HEK293 (cell line): ENCODE data around the gene OR11H6.
"Not testable (repeated sequence)": the region's sequence is repeated elsewhere in the genome, so short reads cannot be mapped to it uniquely, and the experiment has no call there.

Experiments
- CTCF ChIA-PET: fragments of 350-600 bp; formaldehyde crosslinking; extraction: SDS; loops from one replicate; lab custom pipeline; 2021; ENCODE audit warnings: antibody characterized with exemption; lab: Yijun Ruan, JAX
- POLR2A ChIA-PET: fragments of 300-600 bp; formaldehyde crosslinking; extraction: SDS; loops from one replicate; lab custom pipeline; 2020; ENCODE audit warnings: antibody characterized with exemption, inconsistent platforms; lab: Yijun Ruan, JAX
- H3K27ac ChIP-seq: fragments of 200-500 bp; sonication (Bioruptor generic); 2 replicates; pipeline ENCODE4 v1.5.1; 2014; ENCODE audit warnings: low read depth, low read length, control low read depth, inconsistent platforms; ENCODE audit errors: extremely low read depth
- H3K36me3 ChIP-seq, 2 experiments: fragments of 200-500 bp in 1 of 2; sonication (Bioruptor generic) in 1 of 2; 1 replicate in 1 of 2; 2 replicates in 1 of 2; pipeline ENCODE4 v1.5.1; 2014 to 2017; ENCODE audit warnings: inconsistent platforms in 2 of 2, low read length in 2 of 2; ENCODE audit not compliant: control insufficient read depth in 2 of 2, insufficient read depth in 1 of 2
- H3K4me1 ChIP-seq: fragments of 200-500 bp; sonication (Bioruptor generic); 2 replicates; pipeline ENCODE4 v1.5.1; 2014; ENCODE audit warnings: mild to moderate bottlenecking, low read length, inconsistent platforms; ENCODE audit not compliant: control insufficient read depth, insufficient read depth
- H3K4me3 ChIP-seq: 2 replicates; pipeline ENCODE4 v1.5.1; 2011; ENCODE audit warnings: low read depth, mild to moderate bottlenecking, control low read depth, low read length, moderate library complexity
- H3K9me3 ChIP-seq: fragments of 200-500 bp; sonication (Bioruptor generic); 2 replicates; pipeline ENCODE4 v1.5.1; 2014; ENCODE audit warnings: low read depth, low read length, inconsistent platforms; ENCODE audit not compliant: control insufficient read depth, insufficient read depth
- MYNN ChIP-seq: fragments of 450-650 bp; formaldehyde crosslinking; IDR thresholded peaks from 2 replicates; pipeline ENCODE4 v1.5.1; 2016; ENCODE audit warnings: missing biosample characterization, missing genetic modification characterization, borderline replicate concordance
- PATZ1 ChIP-seq: fragments of 450-650 bp; formaldehyde crosslinking; IDR thresholded peaks from 2 replicates; pipeline ENCODE4 v1.5.1; 2016; ENCODE audit warnings: missing biosample characterization, missing genetic modification characterization
- REST ChIP-seq: fragments of 450-650 bp; formaldehyde crosslinking; IDR thresholded peaks from 2 replicates; pipeline ENCODE4 v1.5.1; 2016; ENCODE audit warnings: missing biosample characterization, missing genetic modification characterization
- SP7 ChIP-seq: fragments of 450-650 bp; formaldehyde crosslinking; IDR thresholded peaks from 2 replicates; pipeline ENCODE4 v1.5.1; 2016; ENCODE audit warnings: missing biosample characterization, missing genetic modification characterization
- TCF7L2 ChIP-seq: IDR thresholded peaks from 2 replicates; pipeline ENCODE4 v1.6.1; 2011; ENCODE audit warnings: low read depth, mild to moderate bottlenecking, inconsistent platforms, low read length, moderate library complexity, borderline replicate concordance
- WT1 ChIP-seq: fragments of 450-650 bp; formaldehyde crosslinking; IDR thresholded peaks from 2 replicates; pipeline ENCODE4 v1.5.1; 2016; ENCODE audit warnings: missing biosample characterization, missing genetic modification characterization
- ZBTB20 ChIP-seq: fragments of 450-650 bp; formaldehyde crosslinking; IDR thresholded peaks from 2 replicates; pipeline ENCODE4 v1.5.1; 2016; ENCODE audit warnings: missing biosample characterization, missing genetic modification characterization
- ZBTB44 ChIP-seq: fragments of 450-650 bp; IDR thresholded peaks from 2 replicates; pipeline ENCODE4 v1.5.1; 2018; ENCODE audit warnings: missing biosample characterization, mild to moderate bottlenecking, missing genetic modification characterization
- ZBTB7A ChIP-seq: fragments of 450-650 bp; formaldehyde crosslinking; IDR thresholded peaks from 2 replicates; pipeline ENCODE4 v1.5.1; 2016; ENCODE audit warnings: low read depth, missing biosample characterization, missing genetic modification characterization
- ZEB2 ChIP-seq: fragments of 450-650 bp; formaldehyde crosslinking; IDR thresholded peaks from 2 replicates; pipeline ENCODE4 v1.5.1; 2016; ENCODE audit warnings: missing biosample characterization, missing genetic modification characterization
- ZFP69B ChIP-seq: fragments of 450-650 bp; formaldehyde crosslinking; IDR thresholded peaks from 2 replicates; pipeline ENCODE4 v1.5.1; 2016; ENCODE audit warnings: missing biosample characterization, missing genetic modification characterization
- ZNF140 ChIP-seq: fragments of 450-650 bp; formaldehyde crosslinking; IDR thresholded peaks from 2 replicates; pipeline ENCODE4 v1.5.1; 2016; ENCODE audit warnings: missing biosample characterization, missing genetic modification characterization
- ZNF146 ChIP-seq: fragments of 450-650 bp; formaldehyde crosslinking; IDR thresholded peaks from 2 replicates; pipeline ENCODE4 v1.5.1; 2016; ENCODE audit warnings: missing biosample characterization, missing genetic modification characterization
- ZNF19 ChIP-seq: fragments of 450-650 bp; formaldehyde crosslinking; IDR thresholded peaks from 2 replicates; pipeline ENCODE4; 2016; ENCODE audit warnings: missing biosample characterization, missing genetic modification characterization, low read depth
- ZNF202 ChIP-seq: fragments of 450-650 bp; formaldehyde crosslinking; IDR thresholded peaks from 2 replicates; pipeline ENCODE4 v1.5.1; 2016; ENCODE audit warnings: missing biosample characterization, missing genetic modification characterization, borderline replicate concordance
- ZNF221 ChIP-seq: fragments of 450-650 bp; formaldehyde crosslinking; IDR thresholded peaks from 2 replicates; pipeline ENCODE4 v1.5.1; 2017; ENCODE audit warnings: missing biosample characterization, missing genetic modification characterization, borderline replicate concordance
- ZNF24 ChIP-seq: fragments of 450-650 bp; formaldehyde crosslinking; IDR thresholded peaks from 2 replicates; pipeline ENCODE4 v1.5.1; 2016; ENCODE audit warnings: missing biosample characterization, missing genetic modification characterization
- ZNF311 ChIP-seq: fragments of 450-650 bp; formaldehyde crosslinking; IDR thresholded peaks from 2 replicates; pipeline ENCODE4 v1.5.1; 2017; ENCODE audit warnings: missing biosample characterization, missing genetic modification characterization, borderline replicate concordance
- ZNF391 ChIP-seq: fragments of 450-650 bp; formaldehyde crosslinking; IDR thresholded peaks from 2 replicates; pipeline ENCODE4 v1.5.1; 2016; ENCODE audit warnings: low read depth, missing biosample characterization, missing genetic modification characterization, borderline replicate concordance
- ZNF404 ChIP-seq: fragments of 450-650 bp; formaldehyde crosslinking; IDR thresholded peaks from 2 replicates; pipeline ENCODE4 v1.5.1; 2017; ENCODE audit warnings: missing biosample characterization, missing genetic modification characterization
- ZNF747 ChIP-seq: fragments of 450-650 bp; formaldehyde crosslinking; IDR thresholded peaks from 2 replicates; pipeline ENCODE4 v1.5.1; 2016; ENCODE audit warnings: missing biosample characterization, missing genetic modification characterization
- ZNF843 ChIP-seq: fragments of 450-650 bp; formaldehyde crosslinking; IDR thresholded peaks from 2 replicates; pipeline ENCODE4 v1.5.1; 2016; ENCODE audit warnings: missing biosample characterization, missing genetic modification characterization
- ZSCAN30 ChIP-seq: fragments of 450-650 bp; IDR thresholded peaks from 2 replicates; pipeline ENCODE4 v1.5.1; 2018; ENCODE audit warnings: missing biosample characterization, mild to moderate bottlenecking, missing genetic modification characterization, moderate library complexity

The OR11H6 gene

GRCh38 chr14:20223410-20223809 lies at the start of gene OR11H6:
Gene OR11H6, plus strand, starts transcription at chr14:20223710. Its CDS starts 0 bp downstream, at chr14:20223710.
- ChIA-PET POLR2A (no interaction called here), CTCF (no interaction called here)
- Histone ChIP-seq H3K27ac (no peak within 1 kb of the TSS), H3K4me3 (no peak within 1 kb of the TSS), H3K9me3 (no peaks in the 10 kb centered on the region), H3K36me3 (no peaks in the 10 kb centered on the region)
- TF ChIP-seq PATZ1 (tag by site-specific recombination) (no peak), ZNF19 (no peak), ZBTB44 (tag by site-specific recombination) (no peak), ZFP69B (tag by site-specific recombination) (no peak), ZNF747 (tag by site-specific recombination) (no peak), ZBTB7A (no peak), TCF7L2 (no peak), ZNF140 (tag by site-specific recombination) (no peak), ZNF843 (tag by site-specific recombination) (no peak), ZNF24 (tag by site-specific recombination) (no peak)
- TF ChIP-seq, all 188 proteins: peak for 0
- H3K4me1 ChIP-seq = no peaks in the 10 kb centered on the region

- H3K4me3 ChIP-seq, H3K4me1 ChIP-seq, H3K9me3 ChIP-seq, H3K27ac ChIP-seq, POLR2A ChIA-PET, H3K36me3 ChIP-seq, CTCF ChIA-PET: not testable (repeated sequence)
- TF ChIP-seq ZNF146 (tag by site-specific recombination) = peak; percentile 67
Observed at GRCh38 chr14:20174205-20174604, 49.3 kb upstream of the OR11H6 start.

- Histone ChIP-seq H3K27ac (no peak overlapping the region), H3K4me1 (no peaks in the 10 kb centered on the region), H3K36me3 (no peaks in the 10 kb centered on the region), H3K4me3 (no peak overlapping the region), H3K9me3 (no peaks in the 10 kb centered on the region)
- TF ChIP-seq MYNN (no peak), ZBTB20 (tag by site-specific recombination) (no peak), WT1 (no peak), REST (tag by site-specific recombination) (no peak), ZEB2 (tag by site-specific recombination) (no peak), ZNF311 (no peak), ZNF202 (tag by site-specific recombination) (no peak), ZSCAN30 (no peak), ZBTB7A (no peak), ZNF221 (tag by site-specific recombination) (no peak), ZNF747 (tag by site-specific recombination) (no peak), SP7 (tag by site-specific recombination) (no peak), ZNF404 (no peak), ZNF391 (tag by site-specific recombination) (no peak)
- ChIA-PET POLR2A (no interaction called here), CTCF (no interaction called here)
Observed at GRCh38 chr14:20176330-20176729, 47.2 kb upstream of the OR11H6 start.
